Stimulated activated CD8-positive, alpha-beta memory T cell treated with anti-CD3 and anti-CD28 coated beads, Interleukin-2, amount 100 ng/mL, for 48 hours (primary cell): ENCODE data around the gene USP53.
"Not testable (repeated sequence)": the region's sequence is repeated elsewhere in the genome, so short reads cannot be mapped to it uniquely, and the experiment has no call there.

ENCODE experiments used
- DNase-seq, 2 donors: peaks; one replicate each; pipeline ENCODE4 v3.0.0-alpha.2; 2020; ENCODE audit warnings: low read depth in 2 of 2

USP53 gene

DNA sequence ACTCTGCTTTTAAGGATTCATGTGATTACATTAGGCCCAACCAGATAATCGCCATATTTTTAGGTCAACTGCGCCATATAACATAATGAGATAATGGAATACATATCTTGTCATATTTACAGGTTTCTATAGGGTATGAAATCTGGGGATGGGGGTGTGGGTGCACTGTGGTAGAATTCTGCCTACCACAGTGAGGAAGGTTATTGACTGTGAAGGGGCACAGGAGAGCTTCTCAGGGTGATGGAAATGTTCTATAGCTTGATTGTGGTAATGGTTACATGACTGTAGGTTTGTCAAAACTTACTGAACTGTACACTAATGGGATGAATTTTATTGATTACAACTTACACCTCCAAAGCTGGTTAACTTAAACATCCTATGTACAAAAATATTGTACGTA is 15.9 kb downstream of the USP53 start:
- no peak for DNase-seq

DNA sequence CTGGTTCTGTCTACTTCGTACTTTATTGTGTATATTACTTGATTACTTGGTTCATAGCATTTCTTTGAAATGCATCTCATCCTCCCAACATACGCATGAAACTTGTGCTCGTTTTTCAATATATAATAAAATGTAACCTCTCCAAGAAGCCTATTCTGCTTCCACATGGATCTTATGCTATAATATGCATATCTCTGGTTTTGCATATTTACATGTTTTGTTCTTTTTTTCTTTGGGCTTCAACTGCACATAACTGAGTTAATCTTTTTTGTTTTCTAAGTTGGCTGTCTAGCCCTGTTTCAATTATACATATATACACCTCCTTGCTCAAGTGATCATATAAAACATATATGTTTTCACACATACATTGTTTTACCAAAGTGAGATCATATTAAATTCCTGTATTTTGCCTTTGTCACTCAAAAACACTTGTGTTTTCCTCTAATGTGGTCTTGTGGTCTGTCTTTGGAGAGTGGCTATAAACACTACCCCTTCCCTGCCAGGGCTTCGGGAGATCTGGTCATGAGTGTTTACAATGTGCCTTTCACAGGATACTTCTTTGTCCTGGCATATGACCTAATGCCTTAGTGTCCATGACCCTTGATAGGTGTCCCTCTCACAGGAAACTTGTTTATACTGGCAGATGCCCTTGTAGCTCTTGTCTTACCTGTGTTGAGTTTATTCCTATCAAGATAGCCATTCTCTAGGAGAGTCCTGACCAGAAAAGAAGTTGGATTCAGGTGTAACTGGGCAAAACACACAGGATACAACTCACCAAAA is 17.6 kb downstream of the USP53 start:
- DNase-seq, result no peak

DNA sequence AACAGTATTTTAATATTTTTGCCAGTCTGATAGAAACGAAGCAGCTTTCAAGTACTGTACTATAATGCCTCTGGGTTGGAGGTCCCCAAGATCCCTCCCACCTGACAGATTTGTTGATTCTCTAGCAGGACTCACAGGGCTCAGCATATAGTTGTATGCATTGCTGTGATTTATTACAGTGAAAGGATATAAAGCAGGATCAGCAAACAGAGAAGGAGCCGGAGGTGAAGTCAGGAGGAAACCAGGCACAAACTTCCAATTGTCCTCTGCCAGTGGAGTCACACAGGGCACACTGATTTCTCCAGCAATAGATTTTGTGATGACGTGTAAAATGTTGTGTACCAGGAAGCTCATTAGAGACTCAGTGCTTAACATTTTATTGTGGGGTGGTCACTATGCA is 19.0 kb downstream of the USP53 start:
- DNase-seq, result no peak

DNA sequence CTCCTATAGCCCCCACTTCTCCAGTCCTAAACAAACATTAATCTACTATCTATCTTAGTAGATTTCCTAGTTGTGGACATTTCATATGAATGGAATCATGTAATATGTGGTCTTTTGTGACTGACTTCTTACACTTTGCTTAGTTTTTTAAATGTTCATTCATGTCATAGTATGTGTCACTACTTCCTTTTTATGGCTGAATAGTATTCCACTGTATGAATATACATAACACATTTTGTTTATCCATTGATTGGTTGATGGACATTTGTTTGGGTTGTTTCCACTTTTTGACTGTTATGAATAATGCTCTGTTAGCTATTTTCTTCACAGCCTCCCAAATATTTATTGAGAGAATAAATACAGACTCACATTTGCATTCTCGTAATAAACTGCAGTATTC is 19.8 kb downstream of the USP53 start:
- DNase-seq, result no peak

DNA sequence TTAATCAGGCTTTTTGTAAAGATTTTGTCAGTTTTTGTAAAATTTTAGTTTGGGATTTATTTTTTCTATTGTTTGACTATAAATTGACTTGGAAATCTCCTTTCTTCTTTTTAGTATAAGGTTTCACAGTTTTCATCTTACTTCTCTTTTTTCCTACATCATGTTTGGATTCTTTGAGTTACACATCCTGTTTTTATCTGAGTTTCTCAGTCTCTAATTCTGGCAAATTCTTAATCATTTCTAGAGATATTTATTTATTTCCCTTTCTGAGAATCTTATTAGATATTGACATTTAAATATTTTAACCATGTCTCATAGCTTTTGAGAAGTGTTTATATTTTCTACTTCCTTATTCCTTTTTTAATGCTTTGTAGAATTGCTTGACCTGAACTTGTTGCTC is 20.7 kb downstream of the USP53 start:
- no peak for DNase-seq

DNA sequence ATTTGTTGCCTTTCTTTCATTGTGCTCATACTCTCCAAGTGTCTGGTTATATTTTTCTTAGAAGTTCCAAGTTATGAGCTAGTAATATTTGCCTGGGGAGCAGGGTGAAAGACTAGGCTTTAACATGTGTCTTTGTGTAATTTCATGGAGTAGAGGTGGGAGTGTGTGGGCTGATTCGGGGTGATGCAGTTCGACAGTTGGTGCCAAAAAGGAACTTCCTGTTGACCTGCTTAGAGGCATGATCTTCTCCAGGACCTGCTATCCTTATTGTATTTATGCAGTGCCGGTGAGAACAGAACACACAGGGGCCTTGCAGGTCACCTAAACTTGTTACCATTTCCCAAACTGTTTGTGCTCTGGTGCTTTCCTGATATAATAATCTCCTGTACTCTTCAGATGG is 21.2 kb downstream of the USP53 start:
- no peak for DNase-seq

DNA sequence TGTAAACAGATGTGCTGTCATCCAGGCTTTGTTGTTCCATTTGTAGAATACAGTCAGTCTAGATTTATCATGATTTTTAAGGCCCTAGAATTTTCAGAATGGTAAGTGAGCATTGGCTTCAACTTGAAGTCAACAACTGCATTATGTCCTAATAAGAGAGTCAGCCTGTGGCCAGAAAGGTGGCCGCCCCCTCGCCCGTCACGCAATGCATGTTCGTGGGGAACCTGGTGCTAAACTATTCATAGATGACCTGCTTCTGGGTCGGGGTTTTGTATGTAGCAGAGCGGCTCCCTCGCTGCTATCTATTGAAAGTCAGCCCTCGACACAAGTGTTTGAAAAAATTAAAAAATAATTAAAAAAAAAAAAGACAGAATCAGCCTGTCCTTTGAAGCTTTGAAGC is 24.7 kb downstream of the USP53 start:
- DNase-seq, result no peak

DNA sequence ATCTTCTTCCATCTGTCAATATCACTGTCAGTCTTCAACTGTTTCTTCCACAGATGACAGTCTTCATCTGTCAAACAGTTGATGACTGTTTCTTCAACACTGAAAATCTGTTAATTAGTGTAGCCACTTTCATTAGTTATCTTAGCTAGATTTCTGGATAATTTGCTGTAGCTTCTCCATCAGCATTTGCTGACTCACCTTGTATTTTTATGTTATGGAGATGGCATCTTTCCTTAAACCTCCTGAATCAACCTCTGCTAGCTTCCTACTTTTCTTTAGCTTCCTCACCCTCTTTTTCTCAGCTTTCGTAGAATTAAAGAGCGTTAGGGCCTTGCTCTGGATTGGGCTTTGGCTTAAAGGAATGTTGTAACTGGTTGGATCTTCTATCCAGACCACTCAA is 25.1 kb downstream of the USP53 start:
- no peak for DNase-seq

- DNase-seq, result no peak
Measured at GRCh38 chr4:119238068-119238722, 25.7 kb downstream of the USP53 start.

DNA sequence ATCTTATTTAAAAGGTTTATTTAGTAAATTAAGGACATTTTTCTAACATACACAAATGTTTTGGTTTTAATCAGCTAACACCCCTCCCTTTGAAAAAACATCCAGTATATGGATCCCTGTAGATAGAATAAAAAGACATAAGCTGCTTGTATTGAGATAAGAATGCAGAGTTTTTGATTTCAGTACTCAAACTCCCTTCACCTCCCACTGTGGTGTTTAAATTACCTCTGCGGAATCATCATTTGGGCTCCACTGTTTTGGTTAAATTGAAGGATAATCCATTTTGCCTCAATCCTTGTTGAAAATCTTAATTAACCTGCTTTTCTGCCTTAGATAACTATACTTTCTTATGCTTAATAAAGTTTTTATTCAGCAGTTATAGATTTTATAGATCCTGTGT is 27.6 kb downstream of the USP53 start:
- no peak for DNase-seq

GRCh38 chr4:119240568-119240967 is 28.1 kb downstream of the USP53 start:
- no peak for DNase-seq

- no peak for DNase-seq
Measured at GRCh38 chr4:119242417-119242816, 29.9 kb downstream of the USP53 start.

- DNase-seq, result no peak
Measured at GRCh38 chr4:119243868-119244267, 31.4 kb downstream of the USP53 start.

DNA sequence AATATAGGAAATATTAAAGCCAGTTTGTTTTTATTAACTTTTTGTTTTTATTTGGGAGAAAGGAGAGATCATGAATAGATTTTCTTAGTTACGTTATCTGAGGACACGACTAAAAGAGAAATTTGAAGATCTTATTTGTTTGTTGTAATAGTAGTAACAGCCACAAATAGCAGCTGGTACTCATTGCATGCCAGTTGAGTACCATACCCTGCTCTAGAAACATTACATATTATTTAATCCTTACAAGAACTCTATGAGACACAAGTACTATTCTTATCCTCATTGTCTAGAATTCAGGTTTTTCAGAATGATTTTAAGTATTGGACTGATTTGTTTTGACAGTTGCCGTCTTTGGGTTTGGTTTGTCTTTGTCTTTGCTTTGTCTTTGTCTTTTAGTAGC is 31.8 kb downstream of the USP53 start:
- DNase-seq, result no peak

DNA sequence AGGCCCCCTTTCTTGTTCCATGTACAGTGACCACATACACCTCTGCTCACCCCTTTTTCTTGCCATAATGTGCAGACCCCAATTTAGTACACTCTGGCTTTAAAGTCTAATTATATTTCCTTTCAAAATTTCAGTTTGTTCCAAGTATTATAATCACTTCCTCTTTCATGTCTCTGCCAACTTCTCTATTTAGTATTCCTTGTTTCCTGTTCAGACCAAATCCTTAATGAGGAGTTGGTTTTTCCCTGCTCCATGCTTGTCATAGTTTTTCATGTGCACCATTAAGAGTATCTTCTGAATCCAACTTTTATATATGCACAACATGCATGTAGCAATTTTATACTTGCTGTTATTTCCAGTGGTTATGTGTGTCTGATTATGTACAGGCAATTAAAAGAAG is 32.3 kb downstream of the USP53 start:
- DNase-seq, result no peak

GRCh38 chr4:119246177-119246733 is 33.7 kb downstream of the USP53 start:
- no peak for DNase-seq

DNA sequence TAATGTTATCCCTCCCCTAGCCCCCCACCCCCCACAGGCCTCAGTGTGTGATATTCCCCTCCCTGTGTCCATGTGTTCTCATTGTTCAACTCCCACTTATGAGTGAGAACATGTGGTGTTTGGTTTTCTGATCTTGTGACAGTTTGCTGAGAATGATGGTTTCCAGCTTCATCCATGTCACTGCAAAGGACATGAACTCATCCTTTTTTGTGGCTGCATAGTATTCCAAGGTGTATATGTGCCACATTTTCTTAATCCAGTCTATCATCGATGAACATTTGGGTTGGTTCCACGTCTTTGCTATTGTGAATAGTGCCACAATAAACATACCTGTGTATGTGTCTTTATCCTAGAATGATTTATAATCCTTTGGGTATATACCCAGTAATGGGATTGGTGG is 38.5 kb downstream of the USP53 start:
- not testable (repeated sequence) for DNase-seq

- not testable (repeated sequence) for DNase-seq
Measured at GRCh38 chr4:119255223-119255622, 42.7 kb downstream of the USP53 start.

- DNase-seq, result no peak
Measured at GRCh38 chr4:119260528-119260927, 48.0 kb downstream of the USP53 start.

DNA sequence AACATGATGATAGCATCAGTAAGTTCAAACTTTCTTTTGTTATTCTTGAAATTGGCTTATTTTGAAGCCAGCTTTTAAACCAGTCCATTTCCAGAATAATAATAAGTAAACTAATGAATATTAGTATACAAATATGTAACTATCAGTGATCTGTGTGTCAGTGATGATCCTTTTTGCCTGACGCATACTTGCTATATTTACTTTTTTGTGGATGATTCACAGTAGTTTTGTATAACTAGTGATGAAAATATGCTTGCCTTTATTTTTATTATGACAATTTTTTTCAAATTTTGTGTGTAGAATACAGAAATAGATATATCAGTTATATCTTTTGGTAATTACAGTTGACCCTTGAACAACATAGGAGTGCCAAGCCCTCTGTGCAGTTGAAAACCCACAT is 49.5 kb downstream of the USP53 start:
- DNase-seq, result no peak

DNA sequence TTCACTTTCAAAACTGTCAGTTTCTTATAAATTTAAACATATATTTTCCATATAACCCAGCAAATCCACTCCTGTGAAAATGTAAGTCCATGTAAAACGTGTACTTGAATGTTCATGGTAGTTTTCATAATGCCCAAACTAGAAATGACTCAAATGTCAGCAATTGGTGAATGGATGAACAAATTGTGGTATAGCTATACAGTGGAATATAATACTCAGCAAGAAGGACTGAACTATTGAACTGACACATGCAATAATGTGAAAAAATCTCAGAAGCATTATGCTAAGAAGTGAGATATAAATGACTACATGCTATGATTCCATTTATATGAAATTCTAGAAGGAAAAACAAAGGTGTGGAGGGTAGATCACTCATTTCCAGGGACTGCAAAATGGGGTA is 52.2 kb downstream of the USP53 start:
- no peak for DNase-seq

GRCh38 chr4:119266153-119266552 is 53.6 kb downstream of the USP53 start:
- no peak for DNase-seq

- DNase-seq, result no peak
Measured at GRCh38 chr4:119268466-119268865, 56.0 kb downstream of the USP53 start.
